ENCODE measurements around the gene FMR1NB. TPM values are rescaled to one million over a fixed set of nuclear protein-coding genes. Genes with fewer than 3 reads are reported as not detected.
A peak's percentile ranks its signal among the peaks of the same experiment; 100 is the strongest.

Gene FMR1NB, protein sequence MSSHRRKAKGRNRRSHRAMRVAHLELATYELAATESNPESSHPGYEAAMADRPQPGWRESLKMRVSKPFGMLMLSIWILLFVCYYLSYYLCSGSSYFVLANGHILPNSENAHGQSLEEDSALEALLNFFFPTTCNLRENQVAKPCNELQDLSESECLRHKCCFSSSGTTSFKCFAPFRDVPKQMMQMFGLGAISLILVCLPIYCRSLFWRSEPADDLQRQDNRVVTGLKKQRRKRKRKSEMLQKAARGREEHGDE
- polyA plus RNA-seq (ENCODE audit: insufficient read length in 10 of 10) = not detected
- long read RNA-seq, donor 1 = 0 reads
- long read RNA-seq, donor 2 = 0 reads
- long read RNA-seq, donor 3 = 0 reads
- long read RNA-seq, donor 4 = 0 reads
- long read RNA-seq, donor 5 = 0 reads
- long read RNA-seq, donor 6 = 0 reads
- long read RNA-seq, donor 7 = 0 reads
- long read RNA-seq, donor 8 = 0 reads
- long read RNA-seq, donor 9 = 0 reads

DNA sequence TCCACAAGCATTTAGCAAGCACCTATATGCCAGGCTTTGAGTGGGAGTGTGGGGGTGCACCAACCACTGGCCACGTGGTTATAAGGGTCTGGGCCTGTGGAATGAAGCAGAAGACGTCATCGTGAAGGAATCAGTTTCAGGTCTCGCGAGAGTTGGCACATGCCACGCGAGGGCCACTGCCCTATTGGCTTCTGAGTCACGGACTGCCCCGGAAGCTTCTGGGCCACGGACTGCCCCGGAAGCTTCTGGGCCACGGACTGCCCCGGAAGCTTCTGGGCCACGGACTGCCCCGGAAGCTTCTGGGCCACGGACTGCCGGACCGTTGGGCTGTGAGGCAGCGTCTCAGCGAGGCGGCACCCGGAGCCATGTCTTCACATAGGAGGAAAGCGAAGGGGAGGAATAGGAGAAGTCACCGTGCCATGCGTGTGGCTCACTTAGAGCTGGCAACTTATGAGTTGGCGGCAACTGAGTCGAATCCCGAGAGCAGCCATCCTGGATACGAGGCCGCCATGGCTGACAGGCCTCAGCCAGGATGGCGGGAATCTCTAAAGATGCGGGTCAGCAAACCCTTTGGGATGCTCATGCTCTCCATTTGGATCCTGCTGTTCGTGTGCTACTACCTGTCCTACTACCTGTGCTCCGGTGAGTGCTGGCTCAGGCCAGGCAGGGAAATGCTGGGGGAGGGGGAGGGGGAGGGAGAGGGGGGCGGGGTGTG lies at the start of gene FMR1NB:
Gene FMR1NB, plus strand, starts transcription at position 300 of the 715 bp plus-strand sequence. Its CDS starts 66 bp downstream, at position 366.
- no peak for DNase-seq

DNA sequence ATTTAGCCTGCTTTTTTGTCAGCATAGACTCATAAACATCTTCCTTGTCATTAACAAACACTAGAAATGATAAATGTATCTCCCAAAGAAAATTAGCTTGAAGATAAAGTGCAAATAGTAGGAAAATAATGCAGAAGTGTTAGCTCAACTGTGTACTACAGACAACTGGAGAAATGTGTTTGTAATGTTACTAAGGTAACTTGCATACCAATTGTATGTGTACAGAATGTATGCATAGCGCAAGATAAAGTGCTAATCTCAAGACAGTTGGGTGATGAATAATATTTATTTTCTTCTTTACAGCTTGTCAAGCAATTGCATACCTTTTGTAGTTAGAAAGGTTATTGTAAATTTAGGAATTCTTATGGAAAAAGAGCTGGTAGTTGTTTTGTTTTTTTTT lies 47.3 kb upstream of the FMR1NB start:
- no peak for DNase-seq

DNA sequence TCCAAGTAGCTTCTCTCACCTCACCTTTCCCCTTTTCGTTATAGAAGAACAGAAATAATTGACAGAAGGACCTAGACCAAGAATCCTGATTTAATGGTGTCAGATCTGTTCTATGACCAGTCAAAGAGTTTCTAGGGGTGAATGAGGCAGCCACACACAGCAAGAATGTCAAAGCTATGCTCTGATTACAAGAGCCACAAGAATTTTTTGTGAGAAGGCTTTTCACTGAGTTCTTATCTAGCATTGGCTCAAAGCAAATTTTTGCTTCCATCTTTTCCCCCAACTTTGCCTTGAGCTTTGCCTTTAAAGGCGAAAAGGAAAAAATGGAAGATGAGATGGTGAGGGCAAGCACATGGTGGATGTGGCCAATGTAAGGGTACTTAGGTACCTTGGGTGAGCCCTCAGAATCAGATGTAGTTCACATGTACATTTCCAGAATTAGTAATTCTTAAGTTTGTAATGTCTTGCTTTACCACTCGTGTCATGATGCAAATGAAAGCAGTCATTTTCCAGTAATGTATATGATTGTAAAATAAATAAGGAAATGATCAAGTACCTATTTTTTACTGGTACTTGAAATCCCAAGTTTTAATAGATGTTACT lies 45.9 kb upstream of the FMR1NB start:
- DNase-seq = no peak

DNA sequence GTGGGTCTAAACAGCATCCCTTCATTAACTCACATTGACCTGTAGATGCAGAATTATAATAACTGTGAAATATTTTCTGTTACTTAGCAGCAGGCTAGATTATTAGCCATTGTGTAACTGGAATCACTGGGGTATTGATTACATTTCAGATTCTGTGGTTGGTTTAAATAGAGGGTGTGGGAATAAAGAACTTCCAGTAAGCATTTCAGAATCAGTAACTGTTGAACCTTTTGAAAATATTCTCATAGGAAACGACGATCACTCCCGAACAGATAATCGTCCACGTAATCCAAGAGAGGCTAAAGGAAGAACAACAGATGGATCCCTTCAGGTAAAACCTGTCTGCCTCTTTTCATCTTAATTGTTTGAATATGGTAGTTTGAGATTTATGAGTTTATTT lies 35.9 kb upstream of the FMR1NB start:
- no peak for DNase-seq

DNA sequence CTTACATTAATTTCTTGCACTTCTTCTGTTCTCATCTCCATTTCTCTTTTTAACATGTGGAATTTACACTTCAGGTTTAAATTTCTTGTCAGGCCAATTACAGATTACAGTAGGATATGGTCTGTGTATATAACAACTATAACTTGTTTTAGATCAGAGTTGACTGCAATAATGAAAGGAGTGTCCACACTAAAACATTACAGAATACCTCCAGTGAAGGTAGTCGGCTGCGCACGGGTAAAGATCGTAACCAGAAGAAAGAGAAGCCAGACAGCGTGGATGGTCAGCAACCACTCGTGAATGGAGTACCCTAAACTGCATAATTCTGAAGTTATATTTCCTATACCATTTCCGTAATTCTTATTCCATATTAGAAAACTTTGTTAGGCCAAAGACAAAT lies 32.6 kb upstream of the FMR1NB start:
- DNase-seq = no peak

DNA sequence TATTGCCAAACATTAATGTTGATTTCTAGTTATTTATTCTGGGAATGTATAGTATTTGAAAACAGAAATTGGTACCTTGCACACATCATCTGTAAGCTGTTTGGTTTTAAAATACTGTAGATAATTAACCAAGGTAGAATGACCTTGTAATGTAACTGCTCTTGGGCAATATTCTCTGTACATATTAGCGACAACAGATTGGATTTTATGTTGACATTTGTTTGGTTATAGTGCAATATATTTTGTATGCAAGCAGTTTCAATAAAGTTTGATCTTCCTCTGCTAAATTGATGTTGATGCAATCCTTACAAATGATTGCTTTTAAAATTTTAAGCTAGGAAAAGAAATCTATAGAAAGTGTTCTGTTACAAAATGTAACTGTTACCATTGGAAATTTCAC lies 30.8 kb upstream of the FMR1NB start:
- no peak for DNase-seq

DNA sequence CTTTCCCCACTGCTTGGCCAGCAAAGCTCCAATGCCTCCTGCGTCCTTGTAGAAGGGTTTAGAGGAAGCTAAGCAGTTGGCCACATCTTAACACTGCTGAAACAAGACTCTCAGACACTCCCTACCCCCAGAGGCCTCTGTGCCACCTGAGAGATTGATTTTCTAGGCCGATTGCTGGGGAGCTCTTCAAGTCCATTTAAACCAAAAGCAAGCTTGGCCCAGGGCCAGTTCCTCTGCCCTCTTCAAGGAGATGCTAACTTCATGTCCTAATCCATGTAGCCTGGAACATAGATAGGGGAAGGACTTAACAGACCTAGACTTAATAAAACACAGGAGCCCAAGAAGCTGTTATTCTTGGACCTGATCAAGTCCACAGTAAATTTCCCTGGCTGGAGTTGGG lies 27.2 kb upstream of the FMR1NB start:
- no peak for DNase-seq

DNA sequence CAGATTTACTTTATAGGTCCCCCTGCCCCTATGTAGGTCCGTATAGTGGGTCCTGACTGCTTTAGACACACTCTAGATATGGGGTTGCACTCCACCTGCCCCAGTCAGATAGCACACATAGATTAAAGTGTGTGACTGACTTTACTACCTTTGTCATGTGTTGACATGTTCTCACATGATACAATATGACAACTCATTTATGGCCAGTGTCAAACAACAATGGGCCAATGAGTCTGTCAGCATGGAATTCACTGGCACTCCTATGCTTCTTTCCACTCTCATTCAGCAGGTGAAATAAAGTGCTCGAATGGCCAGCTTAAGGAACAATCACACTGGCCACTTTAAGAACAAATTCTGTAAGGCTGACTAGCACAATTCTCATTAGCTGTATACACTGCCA lies 23.8 kb upstream of the FMR1NB start:
- no peak for DNase-seq

DNA sequence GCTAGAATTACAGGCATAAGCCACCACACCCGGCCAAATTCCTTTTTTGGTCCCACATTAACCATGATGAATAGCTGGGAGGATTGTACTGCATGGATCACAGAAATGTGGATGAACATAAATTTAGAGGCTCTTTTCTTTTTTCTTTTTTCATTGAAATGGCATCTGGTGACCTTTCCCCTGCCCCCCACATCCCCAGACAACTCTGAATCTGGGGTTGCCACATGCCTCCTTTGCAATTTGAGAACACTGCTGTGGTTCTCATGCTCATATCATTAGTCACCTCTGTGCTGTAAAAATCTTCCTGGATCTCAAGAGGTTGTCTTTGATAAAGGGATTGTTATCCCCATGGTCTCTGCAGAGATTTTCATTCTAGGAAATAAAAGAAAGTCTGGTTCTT lies 22.8 kb upstream of the FMR1NB start:
- peak in 1 of 3 donors; percentile 38 for DNase-seq

DNA sequence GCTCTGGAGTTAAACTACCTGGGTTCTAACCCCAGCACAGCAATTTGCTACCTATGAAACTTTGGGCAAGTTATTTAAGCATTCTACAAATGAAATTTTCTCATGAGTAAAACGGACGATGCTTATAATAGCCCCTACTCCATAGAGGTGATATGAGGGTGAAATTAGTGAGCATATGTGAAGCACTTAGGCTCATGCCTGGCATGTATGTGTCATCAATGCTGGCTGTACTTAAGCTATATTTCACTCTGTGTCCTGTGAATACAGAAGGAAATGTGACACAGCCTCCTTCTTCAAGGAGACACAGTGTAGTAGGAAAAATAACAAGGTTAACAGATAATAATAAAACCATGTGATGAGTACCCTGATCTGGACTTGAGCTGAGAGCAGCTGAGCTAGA lies 20.4 kb upstream of the FMR1NB start:
- no peak for DNase-seq

DNA sequence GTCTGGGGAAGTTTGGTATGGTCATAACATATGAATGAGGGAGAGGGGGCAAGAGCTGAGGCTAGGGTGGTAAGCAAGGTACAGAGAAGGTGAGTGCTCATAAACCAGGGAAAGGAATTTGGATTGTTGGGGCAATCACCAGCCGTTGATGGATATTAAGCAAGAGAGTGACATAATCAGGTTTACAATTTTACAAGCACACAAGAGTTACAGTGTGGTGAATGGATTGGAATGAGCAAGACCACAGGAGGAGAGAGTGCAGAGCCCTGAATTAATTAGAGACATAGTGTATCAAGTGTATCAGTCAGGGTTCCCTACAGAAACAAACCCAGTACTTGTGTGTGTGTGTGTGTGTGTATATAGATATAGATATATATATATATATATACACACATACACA lies 18.7 kb upstream of the FMR1NB start:
- no peak for DNase-seq

DNA sequence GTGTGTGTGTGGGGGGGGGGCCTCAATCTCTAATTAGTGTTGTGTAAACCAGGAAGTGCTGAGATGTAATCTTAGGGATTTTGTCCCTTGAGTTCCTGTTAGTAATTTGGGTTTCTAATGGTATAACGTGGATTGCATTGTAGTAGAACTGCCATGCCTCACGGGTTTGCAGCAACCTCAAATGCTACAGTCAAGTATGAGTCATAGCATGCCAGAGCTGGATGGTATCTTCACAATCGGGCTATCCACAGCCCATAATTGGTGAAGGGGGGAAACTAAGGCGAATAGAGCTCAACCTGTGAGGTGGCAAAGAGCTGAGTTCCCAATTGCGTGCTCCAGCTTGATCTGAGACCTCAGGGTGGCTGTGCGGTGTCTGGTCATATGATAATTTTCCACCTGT lies 2.2 kb upstream of the FMR1NB start:
- DNase-seq = no peak

DNA sequence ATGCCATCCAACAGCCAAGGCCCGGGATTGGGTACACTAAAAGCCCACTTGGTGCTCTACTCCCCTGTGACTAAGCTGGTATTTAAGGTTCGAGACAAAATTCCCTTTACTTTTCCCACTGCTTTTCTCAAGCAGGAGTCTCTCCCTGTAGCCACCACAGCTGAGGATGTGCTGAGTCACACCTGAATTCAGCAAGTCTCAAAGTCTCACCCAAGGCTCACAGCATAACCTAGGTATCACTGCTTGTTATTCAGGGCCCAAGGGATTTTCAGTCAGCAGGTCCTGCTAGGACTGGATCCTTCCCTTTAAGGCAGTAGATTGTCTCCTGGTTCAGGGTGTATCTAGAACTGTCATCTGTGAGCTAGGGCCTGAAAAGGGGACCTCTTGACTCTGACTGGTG lies 39.2 kb downstream of the FMR1NB start:
- no peak for DNase-seq

DNA sequence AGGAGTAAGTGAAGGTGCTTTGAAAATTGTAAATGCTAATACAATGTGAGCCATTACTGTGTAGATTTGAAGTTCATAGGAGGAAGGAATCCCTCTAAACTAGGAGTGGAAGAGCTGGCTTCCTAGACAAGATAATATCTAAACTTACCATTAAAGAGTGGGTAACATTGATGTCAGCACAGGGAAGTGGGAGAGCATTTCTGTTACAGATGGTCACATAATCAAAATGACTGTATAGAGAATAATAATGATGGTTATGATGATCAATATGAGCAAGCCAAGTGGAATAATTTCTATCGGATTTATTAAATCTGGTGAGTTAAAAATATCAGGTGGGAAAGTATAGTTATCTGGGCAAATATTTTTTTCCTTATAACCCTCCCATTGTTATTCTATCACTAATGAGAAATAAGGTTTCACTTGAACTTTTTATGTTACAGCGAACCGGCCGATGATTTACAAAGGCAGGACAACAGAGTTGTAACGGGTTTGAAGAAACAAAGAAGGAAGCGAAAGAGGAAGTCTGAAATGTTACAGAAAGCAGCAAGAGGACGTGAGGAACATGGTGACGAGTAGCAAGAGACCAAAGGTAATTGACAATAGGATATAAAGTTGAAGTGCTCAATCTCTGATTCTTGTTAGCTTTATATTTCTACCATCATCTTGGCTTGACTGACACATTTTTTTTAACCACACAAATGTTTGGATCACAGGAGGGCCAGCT lies 43.5 kb downstream of the FMR1NB start:
- no peak for DNase-seq

DNA sequence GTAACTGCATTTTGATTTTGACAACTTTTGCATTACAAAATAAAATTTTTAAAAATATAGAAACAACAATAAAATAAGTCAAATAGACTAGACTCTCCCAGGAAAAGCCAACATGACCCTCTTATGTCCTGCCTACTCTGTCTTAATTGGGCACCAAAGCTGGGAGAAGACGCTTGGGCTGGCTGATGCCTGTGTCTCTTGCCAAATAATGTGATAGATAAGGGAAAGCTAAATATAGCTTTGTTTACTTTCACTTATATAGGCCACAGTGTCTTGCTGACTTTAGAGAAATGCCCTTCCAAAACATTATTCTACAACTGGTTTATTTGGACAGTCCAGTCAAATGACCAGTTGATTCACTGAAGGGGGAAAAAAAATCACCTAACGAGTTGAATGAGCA lies 54.2 kb downstream of the FMR1NB start:
- DNase-seq = no peak

DNA sequence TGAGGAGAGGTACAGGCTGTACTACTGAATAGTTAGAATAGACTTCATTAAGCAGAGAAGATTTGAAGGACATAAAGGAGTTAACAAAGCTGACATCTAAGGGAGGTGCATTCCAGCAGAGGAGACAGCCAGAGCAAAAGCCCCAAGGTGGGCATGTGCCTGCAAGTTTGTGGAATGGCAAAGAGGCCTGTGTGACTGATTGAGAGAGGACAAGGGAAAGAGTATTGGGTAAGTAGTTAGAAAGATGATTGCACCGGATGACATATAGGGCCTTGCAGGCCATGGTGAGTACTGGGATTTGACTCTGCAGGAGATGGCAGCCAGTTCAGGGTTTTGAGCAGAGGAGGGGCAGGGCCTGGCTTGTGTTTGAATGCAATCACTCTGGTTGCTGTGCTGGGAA lies 55.9 kb downstream of the FMR1NB start:
- DNase-seq = no peak

DNA sequence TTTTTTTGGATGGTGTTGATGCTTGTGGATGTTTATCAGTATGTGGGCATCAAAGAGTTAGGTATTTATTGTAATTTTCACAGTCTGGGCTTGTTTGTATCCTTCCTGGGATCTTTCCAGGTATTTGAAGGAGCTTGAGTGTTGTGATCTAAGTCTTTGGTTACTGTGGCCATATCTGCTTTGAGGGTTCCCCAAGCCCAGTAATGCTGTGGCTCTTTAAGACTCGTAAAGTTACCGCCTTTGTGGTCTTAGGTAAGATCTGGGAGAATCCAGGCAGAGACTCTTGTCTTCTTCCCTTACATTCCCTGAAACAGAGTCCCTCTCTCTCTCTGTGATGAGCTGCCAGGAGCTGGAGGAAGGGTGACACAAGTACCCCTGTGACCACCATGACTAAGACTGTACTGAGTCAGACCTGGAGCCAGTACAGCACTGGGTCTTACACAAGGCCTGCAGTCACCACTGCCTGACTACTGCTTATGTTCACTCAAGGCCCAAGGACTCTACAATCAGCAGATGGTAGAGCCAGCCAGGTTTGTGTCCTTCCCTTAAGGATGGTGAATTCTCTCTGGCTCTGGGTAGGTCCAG lies 62.2 kb downstream of the FMR1NB start:
- DNase-seq = peak in 1 of 3 donors; percentile 24

DNA sequence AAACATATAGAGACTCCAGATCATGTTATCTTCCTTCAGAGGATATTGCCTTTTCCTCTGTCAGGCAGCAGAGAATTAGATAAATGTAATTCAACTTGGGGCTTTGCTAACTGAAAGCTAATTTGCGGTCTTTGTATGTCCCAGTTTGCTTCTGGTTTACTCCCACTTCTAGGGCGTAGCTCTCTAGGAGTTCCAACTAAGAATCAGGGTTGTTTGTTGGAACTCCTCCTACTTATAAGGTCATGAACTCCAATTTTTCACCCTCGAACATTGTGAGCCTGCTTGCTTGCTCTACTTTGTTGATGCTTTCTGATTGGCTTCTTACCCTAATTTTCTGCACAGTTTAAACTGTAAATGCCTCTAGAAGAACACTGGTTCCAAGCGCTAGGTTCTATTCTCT lies 66.1 kb downstream of the FMR1NB start:
- no peak for DNase-seq

DNA sequence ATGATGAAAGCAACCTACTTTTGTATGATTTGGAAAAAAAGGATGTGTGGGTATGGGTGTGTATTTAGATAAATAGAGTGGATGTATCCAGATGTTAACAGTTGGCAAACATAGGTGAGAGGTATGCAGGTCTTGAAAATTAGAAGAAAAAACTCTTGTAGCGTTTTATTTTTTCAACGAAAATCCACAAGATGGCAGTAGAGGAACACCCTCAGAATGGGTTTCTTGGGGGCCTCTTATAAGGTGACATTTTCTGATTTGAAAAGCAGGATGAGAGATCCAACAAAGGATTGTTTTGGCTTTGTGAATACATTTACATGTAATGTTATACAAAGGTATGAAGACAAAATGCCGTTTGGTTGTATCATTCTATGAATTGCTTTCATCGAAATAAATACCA lies 68.3 kb downstream of the FMR1NB start:
- DNase-seq = peak in 2 of 3 donors; percentile 20 to 44

DNA sequence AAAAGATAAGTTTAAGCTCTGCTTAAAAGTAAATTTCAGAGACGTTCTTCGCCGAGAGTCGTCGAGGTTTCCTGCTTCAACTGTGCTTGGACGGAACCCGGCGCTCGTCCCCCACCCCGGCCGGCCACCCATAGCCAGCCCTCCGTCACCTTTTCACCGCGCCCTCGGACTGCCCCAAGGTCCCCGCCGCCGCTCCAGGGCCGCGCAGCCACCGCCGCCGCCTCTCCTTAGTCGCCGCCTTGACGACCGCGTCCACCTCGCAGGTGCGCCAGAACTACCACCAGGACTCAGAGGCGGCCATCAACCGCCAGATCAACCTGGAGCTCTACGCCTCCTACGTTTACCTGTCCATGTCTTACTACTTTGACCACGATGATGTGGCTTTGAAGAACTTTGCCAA lies 70.8 kb downstream of the FMR1NB start:
- no peak for DNase-seq

DNA sequence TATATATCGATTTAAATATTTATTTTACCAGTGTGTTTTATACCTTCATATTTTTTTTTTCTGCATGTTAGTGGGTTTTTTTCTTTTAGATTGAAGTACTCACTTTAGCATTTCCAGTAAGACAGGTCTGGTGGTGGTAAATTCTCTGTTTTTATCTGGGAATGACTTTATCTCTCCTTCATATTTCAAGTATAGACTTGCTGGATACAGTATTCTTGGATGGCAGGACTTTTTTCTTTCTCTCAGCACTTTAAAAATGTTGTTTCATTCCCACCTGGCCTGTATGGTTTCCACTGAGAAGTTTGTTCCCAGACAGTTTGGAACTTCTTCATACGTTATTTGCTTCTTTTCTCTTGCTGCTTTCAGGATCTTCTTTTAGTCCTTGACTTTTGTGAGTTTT lies 86.1 kb downstream of the FMR1NB start:
- DNase-seq = no peak
